ENCODE results near the gene NKIRAS1.

The NKIRAS1 gene

DNA sequence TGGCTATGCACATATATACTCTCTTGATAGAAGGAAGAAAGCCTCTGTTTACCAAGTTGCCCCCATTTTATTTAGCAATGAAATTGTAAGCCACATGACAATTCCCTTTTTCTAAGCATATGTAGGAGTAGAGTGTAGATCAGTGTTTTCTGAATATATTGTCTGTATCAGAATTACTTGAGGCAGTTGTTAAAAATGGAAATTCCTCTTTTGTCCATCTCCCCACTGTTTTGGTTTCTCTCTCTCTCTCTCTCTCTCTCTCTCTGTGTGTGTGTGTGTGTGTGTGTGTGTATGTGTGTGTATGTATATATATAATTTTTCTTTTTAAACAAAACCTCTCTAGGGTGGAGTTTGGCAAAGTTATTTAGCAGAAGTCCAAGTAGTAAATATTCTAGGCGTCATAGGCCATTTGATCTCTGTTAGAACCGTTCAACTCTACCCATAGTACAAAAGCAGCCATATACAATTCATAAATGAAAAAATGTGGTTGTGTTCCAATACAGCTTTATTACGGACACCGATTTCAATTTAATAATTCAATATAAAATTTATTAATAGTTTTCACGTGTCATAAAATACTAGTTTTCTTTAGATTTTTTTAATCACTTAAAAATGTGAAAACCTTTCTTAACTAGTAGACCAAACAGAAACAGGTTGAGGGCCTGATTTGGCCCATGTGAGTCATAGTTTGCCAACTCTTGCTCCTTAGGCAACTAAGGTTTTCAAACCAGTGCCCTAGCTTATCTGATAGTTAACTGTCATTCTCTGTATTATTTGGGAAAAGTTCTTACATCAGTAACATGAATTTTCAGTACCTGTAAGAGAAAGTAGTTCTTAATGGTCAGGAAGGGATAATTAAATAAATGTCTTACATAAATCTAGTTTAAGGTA, 71.2 kb downstream of the NKIRAS1 start:
- TF ChIP-seq POLR2AphosphoS5 (IDR thresholded peaks at IDR 0.05; ENCODE audit: low read depth, low read length), result no peak
- no peak for TF ChIP-seq TAF1 (IDR thresholded peaks at IDR 0.05; ENCODE audit: borderline replicate concordance, insufficient read depth, low read length)
- TF ChIP-seq SIN3A (IDR thresholded peaks at IDR 0.05; ENCODE audit: borderline replicate concordance, insufficient read depth, low read length), result no peak
- TF ChIP-seq FOXP2 (optimal IDR thresholded peaks at IDR 0.05; ENCODE audit: borderline replicate concordance, extremely low read depth, extremely low read length, insufficient read depth), result no peak
- TF ChIP-seq, protein P1, sequence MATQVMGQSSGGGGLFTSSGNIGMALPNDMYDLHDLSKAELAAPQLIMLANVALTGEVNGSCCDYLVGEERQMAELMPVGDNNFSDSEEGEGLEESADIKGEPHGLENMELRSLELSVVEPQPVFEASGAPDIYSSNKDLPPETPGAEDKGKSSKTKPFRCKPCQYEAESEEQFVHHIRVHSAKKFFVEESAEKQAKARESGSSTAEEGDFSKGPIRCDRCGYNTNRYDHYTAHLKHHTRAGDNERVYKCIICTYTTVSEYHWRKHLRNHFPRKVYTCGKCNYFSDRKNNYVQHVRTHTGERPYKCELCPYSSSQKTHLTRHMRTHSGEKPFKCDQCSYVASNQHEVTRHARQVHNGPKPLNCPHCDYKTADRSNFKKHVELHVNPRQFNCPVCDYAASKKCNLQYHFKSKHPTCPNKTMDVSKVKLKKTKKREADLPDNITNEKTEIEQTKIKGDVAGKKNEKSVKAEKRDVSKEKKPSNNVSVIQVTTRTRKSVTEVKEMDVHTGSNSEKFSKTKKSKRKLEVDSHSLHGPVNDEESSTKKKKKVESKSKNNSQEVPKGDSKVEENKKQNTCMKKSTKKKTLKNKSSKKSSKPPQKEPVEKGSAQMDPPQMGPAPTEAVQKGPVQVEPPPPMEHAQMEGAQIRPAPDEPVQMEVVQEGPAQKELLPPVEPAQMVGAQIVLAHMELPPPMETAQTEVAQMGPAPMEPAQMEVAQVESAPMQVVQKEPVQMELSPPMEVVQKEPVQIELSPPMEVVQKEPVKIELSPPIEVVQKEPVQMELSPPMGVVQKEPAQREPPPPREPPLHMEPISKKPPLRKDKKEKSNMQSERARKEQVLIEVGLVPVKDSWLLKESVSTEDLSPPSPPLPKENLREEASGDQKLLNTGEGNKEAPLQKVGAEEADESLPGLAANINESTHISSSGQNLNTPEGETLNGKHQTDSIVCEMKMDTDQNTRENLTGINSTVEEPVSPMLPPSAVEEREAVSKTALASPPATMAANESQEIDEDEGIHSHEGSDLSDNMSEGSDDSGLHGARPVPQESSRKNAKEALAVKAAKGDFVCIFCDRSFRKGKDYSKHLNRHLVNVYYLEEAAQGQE (IDR thresholded peaks at IDR 0.05; ENCODE audit: insufficient read depth in 1 of 2, low read depth in 2 of 2, low read length in 2 of 2), result no peak

DNA sequence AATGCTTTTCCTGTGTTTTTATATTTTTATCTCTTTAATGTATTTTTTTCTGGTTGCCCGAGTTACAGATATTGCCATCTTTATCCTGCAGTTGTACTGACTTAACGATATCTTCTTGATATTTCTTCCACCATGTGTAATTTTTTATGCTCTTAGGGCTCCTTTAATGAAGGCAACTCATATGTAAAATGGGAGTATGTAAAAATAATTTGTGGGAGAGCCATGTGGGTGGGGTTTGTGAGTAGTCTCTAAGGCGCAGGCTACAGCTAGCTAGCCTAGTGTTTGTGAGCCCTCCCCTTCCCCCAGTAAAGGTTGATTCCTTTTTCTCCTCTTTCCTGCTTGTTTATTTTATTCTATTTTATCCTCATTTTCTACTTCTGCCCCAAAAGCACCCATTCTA, 72.9 kb downstream of the NKIRAS1 start:
- TF ChIP-seq POLR2AphosphoS5 (IDR thresholded peaks at IDR 0.05; ENCODE audit: low read depth, low read length) (no peak), SIN3A (IDR thresholded peaks at IDR 0.05; ENCODE audit: borderline replicate concordance, insufficient read depth, low read length) (no peak), FOXP2 (optimal IDR thresholded peaks at IDR 0.05; ENCODE audit: borderline replicate concordance, extremely low read depth, extremely low read length, insufficient read depth) (no peak), TAF1 (IDR thresholded peaks at IDR 0.05; ENCODE audit: borderline replicate concordance, insufficient read depth, low read length) (no peak)
- TF ChIP-seq, protein P1 (IDR thresholded peaks at IDR 0.05; ENCODE audit: insufficient read depth in 1 of 2, low read depth in 2 of 2, low read length in 2 of 2), result no peak

All from PFSK-1 (cell line).